ENCODE results near the gene MRPL10.

DNA sequence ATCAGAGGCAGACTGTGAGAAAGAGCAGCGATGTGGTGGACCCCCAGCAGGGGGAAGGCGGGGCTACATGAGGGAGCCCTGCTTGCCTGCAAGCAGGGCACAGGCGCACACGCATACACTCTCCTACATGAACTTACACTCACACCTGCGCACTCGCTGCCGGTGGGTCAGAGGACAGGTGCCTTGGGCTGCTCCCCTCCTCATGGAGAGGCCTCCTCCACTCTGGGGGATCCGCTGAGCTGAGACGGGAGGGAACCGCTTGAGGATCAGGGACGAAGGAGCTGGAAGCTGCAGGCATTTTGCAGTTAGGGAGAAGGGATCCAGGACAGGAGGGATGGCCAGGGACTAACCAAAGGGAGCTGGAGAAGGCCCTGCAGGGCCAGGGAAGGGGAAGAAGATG is 23.9 kb downstream of the MRPL10 start:
- TF ChIP-seq, protein P1, sequence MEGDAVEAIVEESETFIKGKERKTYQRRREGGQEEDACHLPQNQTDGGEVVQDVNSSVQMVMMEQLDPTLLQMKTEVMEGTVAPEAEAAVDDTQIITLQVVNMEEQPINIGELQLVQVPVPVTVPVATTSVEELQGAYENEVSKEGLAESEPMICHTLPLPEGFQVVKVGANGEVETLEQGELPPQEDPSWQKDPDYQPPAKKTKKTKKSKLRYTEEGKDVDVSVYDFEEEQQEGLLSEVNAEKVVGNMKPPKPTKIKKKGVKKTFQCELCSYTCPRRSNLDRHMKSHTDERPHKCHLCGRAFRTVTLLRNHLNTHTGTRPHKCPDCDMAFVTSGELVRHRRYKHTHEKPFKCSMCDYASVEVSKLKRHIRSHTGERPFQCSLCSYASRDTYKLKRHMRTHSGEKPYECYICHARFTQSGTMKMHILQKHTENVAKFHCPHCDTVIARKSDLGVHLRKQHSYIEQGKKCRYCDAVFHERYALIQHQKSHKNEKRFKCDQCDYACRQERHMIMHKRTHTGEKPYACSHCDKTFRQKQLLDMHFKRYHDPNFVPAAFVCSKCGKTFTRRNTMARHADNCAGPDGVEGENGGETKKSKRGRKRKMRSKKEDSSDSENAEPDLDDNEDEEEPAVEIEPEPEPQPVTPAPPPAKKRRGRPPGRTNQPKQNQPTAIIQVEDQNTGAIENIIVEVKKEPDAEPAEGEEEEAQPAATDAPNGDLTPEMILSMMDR (IDR thresholded peaks at IDR 0.05) = no peak
- no peak for TF ChIP-seq POLR2A (IDR thresholded peaks at IDR 0.05)
